ENCODE measurements around the gene NRXN2.

- TF ChIP-seq GATA2 (IDR thresholded peaks at IDR 0.05; ENCODE audit: low read depth, low read length) (no peak), GATA3 (IDR thresholded peaks at IDR 0.05; ENCODE audit: low read depth, low read length) (no peak)
Measured at GRCh38 chr11:64713016-64713707, 9.8 kb downstream of the NRXN2 start.
